GM19239 (cell line): ENCODE results near the gene TREX2.
"Not testable (repeated sequence)": the region's sequence is repeated elsewhere in the genome, so short reads cannot be mapped to it uniquely, and the experiment has no call there.

Source experiments
- DNase-seq: peaks from one replicate; pipeline ENCODE4 v3.0.0; 2011; ENCODE audit warnings: low spot score; ENCODE audit not compliant: insufficient read length
- FAIRE-seq: peaks from 2 replicates; lab custom pipeline; 2011; peaks lifted over from hg19 to GRCh38; lab: Jason Lieb, UNC

The TREX2 gene

DNA sequence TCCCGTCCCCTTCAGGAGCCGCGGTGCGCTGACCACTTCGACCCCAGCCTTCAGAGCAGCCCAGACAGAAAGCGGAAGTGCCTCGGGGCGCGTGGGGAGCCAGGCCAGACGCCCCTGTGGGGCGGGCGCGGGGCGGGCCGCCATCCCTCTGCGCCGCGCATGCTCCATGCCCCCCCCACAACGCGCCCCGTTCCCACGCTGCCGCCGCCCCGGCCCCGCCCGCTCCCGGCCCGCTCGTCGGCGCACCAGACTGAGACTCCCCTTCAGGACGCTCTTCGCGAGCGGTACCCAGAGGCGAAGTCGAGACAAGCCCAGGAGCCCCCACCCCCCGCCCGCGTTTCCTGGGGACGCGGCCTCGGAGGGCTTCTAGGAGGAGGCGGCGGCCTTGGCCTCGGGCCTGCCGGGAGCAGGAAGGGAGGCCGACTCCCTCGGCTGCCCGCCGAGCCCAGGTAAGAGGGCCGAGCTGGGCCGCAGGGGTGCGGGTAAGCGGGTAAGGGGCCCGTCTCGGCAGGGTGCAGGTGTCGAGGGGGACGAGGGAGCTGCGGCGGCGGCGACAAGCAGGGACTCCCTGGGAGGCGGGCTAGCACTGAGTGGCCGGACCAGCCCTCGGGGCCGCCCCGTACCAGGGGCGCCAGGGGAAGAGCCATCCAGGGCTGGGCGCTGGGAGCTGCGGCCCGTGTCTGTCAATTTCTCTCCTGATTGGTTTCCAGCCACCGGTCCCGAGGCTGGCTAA, 34.4 kb downstream of the TREX2 start, which contains the start of gene ZFP92:
Gene ZFP92, plus strand, starts transcription at position 218 of the 733 bp plus-strand sequence. CDS start 6,851 bp downstream, outside the sequence.
- FAIRE-seq, result peak; percentile 79
- peak; percentile 64 for DNase-seq

DNA sequence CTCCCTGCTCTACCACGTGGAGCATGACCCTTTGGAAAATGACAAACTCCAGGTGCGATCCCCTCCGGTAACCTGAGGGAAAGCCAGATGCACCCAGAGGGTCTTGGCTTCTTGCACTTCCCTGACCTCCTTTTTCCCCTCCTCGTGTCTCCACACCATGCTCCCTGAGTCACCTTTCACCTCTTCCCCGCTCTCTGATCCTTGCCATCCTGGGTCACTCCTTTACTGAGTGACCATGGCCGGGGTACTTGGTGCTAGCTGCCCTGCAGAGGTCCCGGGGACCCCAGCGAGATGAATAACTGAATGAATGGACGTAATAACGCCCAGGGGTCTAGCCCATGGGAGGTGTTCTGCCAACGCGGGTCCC, 35.0 kb downstream of the TREX2 start:
- DNase-seq (no peak), FAIRE-seq (peak; percentile 71)

DNA sequence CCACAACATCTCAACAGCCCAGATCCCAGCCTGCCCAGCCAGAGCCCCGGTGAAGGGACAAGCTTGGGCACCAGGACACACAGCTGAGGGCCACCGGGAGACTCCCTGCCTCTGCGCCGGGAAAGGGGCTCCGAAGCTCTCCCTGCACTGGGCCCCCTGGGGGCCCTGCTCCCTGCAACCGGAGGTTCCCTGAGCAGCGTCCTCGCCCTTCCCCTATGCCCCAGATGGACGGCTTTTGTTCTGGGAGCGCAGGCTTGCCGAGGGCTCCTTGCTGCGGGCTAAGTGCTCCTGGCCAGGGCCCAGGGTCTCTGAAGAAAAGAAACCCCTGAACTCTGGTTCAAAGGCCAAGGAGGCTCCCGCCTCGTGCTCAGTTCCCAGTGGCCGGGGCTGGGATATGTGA, 35.5 kb downstream of the TREX2 start:
- FAIRE-seq (no peak), DNase-seq (no peak)

DNA sequence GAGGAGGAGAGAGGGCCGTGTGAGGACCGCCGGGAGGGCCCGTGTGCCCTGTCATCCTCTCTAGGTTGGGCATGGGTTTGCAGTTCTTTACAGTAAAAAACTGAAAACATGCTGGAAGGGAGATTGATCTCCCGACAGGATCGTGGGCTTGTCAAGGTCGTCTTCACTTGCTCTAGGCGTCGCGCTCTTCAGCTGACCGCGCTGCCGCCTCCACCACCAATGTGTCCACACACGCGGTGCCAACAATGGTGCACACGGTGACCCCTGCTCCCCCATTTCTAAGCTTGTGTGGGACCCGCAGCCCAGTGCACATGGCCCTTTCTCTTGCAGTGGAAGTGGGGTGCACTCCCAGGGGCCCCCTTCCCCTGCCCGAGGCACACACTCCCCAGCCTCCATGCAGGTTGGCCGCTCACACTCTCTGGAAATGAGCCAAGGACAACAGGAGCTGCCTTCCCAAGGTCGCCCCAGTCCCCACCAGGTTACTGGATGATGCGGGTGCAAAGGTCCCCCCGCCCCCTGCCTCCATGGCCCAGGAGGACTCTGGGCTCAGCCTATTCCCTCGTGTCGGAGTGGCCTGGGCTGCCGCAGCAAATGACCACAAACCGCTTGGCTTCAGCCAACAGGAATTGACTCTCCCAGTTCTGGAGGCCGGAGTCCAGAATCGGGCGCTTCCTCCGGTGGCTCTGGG, 36.3 kb downstream of the TREX2 start:
- no peak for DNase-seq
- no peak for FAIRE-seq

DNA sequence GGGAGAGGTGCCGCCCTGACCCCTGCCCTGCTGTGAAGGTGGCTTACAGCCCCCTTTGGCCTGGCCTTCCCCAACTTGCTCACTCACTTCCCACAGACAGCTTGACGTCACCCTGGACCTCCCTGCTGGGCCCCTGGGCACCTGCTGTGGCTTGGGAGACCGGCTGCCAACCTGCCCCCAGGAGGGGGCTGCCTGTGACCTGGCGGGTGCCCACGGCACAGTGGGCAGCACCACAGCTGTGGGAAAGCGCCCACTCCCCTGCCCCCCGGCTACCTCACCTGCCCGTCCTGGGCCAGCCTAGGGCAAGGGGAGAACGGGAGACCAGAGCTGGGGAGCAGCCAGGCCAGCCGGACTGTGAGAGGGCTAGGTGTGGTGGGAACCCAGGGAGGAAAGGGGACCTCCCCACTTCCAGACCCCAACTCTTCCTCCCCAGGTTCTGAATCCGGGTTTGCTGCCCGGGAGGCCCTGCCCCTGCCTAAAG, 36.9 kb downstream of the TREX2 start:
- DNase-seq (no peak), FAIRE-seq (no peak)

DNA sequence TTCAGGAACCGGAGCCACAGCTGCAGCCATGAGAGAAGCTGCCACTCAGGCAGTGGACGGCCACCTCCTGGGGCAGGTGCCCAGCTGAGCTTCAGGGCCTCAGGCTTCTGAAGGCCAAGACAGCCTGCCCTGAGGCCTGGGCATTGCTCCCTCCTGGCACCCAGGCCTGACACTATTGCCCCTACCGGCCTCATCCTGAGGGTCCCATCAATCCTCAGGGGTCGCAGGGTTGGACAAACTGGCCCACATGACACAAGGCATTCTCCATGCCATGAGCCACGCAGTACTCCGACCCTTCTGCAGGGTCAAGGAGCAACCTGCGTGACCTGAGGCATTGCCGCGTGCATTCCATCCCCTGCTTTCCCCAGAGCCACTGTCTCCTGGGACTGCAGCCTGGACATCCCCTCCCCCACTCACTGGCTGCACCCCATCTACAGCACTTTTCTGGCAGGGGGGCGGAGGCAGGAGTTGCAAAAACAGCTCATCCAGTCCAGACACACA, 37.6 kb downstream of the TREX2 start:
- no peak for DNase-seq
- no peak for FAIRE-seq

DNA sequence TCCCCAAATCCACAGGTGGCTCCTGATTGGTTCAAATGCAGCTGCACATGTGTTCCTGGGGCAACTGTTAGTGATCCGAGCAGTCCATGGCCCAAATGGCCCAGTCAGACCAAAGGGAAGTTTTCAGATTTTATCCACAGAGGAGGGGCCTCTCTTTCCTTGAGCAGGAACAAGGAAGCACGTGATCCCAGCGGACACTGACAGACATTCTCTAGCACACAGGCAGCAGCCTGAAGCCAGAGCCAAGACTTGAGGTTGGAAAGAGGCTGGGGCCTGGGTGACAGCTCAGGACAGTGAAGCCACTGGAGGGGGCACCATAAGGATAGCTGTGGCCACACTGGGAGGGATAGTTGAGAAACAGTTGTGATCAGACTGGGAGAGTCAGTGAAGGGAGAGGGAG, 38.1 kb downstream of the TREX2 start:
- FAIRE-seq (no peak), DNase-seq (no peak)

DNA sequence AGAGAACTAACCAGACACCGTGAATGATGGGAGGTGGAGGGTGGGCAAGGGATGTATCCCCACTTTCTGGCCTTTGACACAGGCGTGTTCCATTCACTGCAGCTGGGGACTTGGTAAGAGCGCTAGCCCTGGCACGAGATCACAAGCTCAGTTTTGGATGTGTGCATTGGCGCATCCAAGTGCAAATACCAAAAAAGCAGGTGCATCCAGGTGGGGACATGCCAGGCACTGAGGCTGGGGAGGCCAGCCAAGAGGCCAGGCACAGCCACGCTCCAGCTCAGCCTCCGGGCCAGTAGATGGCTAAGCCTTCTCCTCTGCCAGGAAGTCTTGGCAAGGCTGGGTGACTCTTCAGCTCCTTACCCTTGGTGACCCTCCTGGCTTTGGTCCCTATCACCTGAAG, 39.0 kb downstream of the TREX2 start:
- no peak for FAIRE-seq

DNA sequence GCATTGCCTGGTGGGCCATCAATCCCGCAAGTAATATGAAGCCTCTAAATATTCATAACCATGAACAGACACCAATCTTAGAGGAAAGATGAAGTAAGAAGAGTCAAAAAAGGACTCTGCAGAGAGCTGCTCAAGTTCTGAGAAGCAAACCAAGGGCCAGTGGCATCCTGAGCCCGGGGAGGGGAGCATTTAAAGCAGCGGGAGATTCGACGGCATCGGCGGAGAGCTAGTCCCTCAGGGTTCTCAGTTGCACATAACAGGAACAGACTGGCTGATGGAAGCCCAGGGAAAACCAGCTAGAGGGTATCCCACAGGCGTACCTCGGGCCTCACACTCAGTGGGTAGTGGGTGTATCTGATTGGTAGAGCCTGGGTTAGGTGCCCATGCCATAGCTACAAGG, 39.8 kb downstream of the TREX2 start:
- DNase-seq, result no peak
- no peak for FAIRE-seq

More for the DNA sequence above, 39.0 kb downstream of the TREX2 start:
- DNase-seq, result no peak

DNA sequence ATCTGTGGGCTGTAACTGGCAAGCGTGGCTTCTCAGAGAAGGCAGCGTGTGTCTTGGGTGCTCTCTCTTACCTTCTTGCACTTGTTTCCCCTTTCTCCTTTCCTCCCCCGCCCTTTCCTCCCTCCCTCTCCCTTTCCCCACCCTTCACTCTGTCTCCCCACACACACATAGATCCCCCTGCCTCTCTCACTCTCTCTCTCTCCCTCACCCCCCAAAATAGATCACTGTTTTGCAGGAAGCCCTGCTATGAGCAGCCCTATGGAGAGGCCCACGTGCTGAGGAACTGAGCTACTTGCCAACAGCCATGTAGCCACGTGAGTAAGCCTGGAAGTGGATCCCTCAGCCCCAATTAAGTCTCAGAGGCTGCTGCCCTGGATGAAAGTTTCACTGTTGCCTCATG, 40.4 kb downstream of the TREX2 start:
- FAIRE-seq (no peak), DNase-seq (no peak)

DNA sequence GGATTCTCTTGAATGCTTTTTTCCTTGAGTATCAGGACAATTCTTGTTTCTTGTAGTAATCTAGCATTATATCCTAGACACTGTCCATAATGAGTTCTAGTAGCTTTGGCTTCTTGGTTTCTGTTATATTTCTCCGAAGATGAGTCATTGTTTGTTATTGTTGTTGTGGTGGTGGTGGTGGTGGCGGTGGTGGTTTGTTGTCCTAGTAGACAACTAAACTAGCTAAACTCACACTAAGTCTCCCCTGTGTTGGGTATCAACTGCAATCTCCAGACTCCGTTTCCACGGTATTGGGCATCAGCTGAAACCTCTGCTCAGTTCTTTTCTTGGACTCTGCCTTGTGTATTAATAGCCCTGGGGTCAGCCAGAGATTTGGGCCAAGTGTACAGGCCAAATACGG, 41.5 kb downstream of the TREX2 start:
- FAIRE-seq, result not testable (repeated sequence)

DNA sequence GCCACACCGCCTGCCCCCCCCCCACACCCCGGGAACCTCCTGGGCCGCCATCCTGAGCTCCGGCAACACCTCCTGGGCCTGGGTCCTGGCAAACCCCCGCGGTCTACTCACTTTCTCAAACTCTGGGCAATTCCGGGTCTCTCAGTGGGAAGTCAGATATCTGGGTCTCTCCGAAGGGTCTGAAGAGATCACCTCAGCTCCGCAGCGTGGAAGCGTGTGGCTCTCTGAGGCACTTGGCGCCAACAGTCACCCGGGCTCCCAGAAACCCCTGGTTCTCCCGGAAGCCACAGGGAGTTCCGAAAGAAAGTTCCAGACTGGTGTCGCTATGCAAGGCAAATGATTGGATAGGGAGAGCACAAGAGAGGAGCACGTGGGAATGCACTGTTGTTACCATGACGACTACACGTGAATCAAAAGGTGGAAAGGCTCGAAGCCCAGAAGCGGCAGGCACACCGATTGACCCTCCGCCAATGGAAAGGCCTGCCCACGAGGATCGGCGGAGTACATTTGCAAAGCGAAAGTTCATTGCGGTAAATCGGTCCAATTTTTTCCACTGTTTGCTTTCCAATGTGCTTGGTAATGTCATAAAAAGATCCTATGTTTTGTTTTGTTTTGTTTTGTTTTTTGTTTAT, 44.6 kb downstream of the TREX2 start, which contains the start of gene PNMA6E:
Gene PNMA6E, minus strand, starts transcription at position 218 of the 632 bp plus-strand sequence. CDS start 2,501 bp downstream, outside the sequence.
- no peak for DNase-seq

More for the DNA sequence above, 41.5 kb downstream of the TREX2 start:
- DNase-seq, result not testable (repeated sequence)

DNA sequence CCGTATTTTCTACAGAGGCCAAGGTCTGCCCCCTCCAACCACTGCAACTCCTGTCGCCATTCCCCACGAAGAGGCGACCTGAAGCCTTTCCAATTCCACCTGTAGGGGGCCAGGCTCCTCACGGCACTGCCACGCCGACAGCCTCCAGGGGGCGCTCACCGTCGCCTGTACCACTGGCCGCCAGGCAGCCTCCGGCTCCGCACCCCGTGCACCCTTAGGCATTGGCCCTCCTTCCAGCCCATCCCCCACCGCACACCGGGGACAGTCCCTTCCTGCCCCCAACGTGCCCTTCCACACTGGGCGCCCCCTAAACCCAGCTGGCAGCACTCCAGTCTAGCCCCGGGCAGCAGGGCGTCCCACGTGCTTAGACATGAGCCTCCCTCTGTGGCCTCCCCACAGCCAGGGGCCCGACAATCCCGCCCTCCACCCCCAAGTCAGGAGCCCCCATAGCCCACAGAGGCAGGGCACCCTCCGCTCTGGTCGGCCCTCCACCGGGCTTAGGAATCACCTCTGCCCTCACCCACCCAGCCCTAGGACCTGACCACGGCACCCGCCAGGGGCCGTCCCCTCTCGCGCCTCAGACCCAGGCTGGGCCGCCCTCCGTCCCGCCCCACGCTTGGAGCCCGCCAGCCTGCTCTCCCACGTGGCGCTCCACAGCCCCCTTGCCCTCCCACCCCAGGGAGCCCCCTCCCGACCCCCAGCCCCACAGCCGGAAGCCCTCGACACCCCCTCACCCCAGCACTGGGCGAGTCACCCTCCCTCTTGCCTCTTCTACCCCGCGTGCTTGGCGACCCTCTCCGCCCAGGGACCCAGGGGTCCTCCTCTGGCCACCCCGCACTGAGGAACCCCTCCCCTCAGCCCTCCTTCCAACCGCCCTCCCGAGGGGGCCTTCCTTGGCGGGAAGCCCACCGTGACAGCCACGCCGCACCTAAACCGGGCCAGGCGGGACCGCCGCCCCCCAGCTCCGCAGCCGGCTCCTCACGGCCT, 45.4 kb downstream of the TREX2 start:
- DNase-seq, result peak; percentile 80
- FAIRE-seq, result no peak

More for the DNA sequence above, 44.6 kb downstream of the TREX2 start, which contains the start of gene PNMA6E:
- no peak for FAIRE-seq

DNA sequence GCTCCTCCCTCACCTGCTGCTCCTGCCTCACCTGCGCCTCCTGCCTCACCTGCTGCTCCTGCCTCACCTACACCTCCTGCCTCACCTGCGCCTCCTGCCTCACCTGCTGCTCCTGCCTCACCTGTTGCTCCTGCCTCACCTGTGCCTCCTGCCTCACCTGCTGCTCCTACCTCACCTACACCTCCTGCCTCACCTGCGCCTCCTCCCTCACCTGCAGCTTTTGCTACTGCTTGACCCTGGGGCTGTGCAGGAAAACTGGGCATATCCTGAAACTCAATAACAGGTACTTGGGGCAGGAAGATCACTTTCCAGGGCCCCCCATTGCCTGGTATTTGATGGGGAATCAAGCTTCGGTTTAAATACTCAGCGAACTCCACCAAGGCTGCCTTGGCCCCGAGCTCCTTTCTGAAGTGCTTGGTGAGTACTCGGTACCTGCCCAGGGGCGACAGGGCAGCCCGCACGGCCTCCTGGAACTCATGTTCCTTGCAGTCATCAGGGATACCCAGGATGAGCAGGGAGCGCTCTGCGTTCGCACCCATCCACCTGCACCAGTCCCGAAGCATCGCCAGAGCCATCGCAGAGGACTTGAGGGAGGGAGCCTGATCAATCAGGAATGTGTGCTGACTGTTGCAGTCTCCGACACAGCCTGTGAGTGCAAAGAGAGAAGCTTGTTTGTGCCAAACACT, 47.4 kb downstream of the TREX2 start:
- FAIRE-seq (no peak), DNase-seq (no peak)

DNA sequence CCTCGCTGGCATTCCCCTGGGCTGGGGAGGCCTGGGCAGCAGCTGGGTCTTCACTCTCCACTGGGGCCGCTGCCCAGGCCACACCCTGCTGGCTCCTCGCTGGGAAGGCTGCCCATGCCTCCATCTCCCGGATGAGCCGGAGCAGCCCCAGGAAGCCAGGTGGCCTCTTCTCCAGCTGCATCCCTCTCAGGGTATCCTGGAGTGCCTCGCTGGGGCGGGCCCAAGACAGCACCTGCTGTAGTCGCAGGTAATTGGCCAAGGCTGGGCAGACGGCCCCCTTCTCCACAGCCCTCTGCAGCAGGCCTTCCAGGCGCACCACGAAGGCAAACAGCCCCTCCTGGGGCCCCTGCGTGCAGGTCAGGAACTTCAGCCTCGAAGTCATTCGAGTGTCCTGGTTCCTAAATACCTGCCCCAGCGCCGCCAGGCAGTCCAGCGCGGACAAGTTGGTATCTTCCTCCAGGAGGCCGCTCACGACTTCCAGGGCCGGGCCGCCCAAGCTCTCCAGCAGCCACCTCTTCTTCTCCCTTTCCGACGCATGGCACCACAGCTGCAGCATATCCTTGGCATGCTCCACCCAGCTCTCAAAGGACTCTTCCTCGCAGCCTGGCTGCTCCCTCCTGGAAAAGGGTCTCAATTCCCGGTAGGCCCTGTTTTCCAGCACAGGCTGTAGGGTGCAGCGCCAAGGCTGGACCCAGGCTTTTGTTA, 48.4 kb downstream of the TREX2 start:
- DNase-seq (no peak), FAIRE-seq (no peak)

DNA sequence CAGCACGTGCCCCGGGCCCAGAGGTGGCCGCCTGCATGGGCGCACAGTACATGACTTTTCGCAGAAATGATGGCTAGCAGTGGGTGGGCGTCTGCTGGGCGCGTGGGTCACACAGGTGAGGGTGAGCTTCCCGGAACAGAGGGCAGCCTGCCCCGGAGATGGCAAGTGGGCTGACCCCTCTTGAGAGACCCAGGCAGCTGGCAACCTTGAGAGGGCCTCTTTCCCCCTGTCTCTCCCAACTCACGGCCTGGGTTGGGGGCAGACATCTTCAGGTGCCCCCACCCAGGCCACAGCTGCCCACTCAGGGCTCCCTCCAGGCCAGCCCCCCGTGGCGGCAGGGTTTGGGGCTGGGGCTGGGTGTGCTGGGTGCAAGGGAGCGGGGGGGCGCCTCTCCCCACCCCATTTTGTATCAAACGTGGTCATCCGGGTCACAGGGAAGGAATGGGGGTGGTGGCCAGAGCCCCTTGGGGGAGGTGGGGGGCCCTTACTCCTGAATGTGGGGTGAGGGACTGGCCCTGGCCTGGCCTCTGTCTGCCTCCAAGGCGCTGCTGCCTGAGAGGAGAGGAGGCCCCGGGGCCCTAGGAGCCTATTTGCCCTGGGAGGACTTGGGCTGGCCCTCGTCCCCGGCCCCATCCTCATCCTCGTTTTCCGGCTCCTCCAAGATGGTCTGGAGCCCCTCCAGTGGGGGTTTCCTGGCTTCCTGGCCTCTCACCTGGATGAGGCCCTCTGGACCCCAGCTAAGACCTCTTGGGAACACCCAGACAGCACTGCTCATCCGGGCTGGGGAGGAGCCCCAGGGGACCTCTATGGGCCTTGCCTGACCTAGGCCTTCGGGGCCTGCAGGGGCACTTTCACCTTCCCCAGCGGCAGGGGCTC, 49.3 kb downstream of the TREX2 start:
- no peak for DNase-seq
- no peak for FAIRE-seq

DNA sequence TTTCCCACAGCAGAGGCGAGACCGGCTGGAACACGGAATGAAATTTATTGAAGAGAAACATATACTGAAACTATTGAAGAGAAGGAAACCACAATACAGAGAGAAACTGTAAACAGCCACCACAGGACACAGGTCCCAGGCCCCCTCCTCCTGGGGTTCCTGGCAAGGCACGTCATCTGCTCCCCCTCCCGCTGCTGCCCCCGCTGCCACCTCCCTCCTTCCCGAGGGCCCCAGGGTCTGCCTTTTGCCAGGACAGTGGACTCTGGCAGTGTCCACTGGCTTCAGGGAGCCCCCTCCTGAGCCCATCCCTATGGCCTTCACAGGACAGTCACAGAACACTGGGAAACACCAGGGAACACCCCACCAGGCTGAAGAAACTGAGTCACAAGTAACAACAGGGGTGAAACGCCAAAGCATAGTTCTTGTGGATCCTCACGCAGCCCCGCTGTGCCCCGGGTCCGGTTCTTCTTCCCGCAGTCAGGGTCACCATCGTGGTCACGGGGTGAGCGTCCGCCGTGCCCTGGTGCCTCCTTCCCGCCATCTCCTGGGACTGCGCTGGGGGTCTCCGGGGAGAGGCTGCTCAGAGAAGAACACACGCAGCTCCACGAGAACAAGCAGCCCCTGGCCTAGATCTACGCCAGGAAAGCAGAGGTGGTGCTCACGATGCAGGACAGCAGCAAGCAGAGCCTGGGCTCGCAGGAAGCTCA, 50.1 kb downstream of the TREX2 start:
- FAIRE-seq (no peak), DNase-seq (no peak)
